Stimulated activated CD4-positive, alpha-beta T cell treated with anti-CD3 and anti-CD28 coated beads, TNF-alpha, amount 100 ng/mL, for 1 hour (primary cell): ENCODE measurements around the gene EXOC7.

Source experiments
- DNase-seq, 3 donors: peaks; one replicate each; pipeline ENCODE4 v3.0.0-alpha.2; 2020; ENCODE audit warnings: low read depth in 3 of 3, low spot score in 1 of 3

The EXOC7 gene

DNA sequence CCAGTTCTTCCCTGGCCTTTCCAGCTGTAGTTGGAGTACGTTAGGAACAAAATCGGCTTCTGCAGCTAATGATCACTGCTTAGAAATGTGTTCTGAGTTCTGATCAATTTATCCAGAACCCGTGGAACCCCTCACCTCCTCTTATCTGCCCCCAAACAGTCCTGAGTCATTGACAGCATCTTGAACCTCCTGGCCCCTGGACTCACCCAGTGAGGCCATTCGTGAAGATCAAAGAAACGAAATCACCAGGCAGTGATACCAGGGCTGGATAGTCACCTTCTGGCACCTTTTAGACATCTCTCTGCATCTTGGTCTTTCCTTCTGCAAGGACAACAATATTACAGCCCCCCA is 17.0 kb upstream of the EXOC7 start:
- no peak for DNase-seq

GRCh38 chr17:76119409-76120371 is 16.1 kb upstream of the EXOC7 start:
- DNase-seq, result no peak

DNA sequence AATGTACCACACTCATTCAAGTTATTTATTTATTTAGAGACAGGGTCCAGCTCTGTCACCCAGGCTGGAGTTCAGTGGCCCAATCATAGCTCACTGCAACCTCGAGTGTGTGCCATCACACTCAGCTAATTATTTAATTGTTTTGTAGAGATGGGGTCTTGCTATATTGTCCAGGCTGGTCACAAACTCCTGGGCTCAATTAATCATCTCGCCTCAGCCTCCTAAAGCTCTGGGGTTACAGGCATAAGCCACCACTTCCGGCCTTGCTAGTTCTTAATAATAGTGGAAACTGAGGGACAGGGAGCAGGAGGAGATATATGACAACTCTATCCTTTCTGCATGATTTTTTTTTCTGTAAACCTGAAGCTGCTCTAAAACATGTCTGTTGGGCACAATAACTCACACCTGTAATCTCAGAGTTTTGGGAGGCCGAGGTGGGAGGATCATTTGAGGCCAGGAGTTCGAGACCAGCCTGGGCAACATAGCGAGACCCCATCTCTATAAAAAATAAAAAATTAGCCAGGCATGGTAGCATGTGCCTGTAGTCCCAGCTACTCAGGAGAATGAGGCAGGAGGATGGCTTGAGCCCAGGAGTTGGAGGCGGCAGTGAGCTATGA is 11.7 kb upstream of the EXOC7 start:
- no peak for DNase-seq

GRCh38 chr17:76111956-76112355 is 8.4 kb upstream of the EXOC7 start:
- DNase-seq, result no peak

DNA sequence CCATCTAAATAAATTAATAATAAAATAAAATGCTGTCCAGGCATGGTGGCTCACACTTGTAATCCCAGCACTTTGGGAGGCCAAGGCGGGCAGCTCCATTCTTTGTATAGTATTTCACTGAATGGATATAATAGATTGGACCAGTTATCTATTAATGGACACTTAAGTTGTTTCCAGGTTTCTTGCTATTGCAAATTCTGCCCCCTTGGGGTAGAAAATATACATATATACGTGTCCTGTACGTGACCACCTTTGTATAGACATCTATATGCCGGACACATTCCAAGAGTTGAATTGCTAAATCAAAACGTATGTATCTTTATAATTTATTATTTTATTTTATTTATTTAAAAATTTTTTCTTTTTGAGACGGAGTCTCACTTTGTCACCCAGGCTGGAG is 3.9 kb upstream of the EXOC7 start:
- DNase-seq, result no peak

GRCh38 chr17:76106703-76107102 is 3.1 kb upstream of the EXOC7 start:
- DNase-seq, result no peak

GRCh38 chr17:76104896-76105231 is 1.3 kb upstream of the EXOC7 start:
- no peak for DNase-seq

GRCh38 chr17:76104140-76104895 is 731 bp upstream of the EXOC7 start:
- no peak for DNase-seq

- DNase-seq, result no peak
Measured at GRCh38 chr17:76102944-76103273, 678 bp downstream of the EXOC7 start.

DNA sequence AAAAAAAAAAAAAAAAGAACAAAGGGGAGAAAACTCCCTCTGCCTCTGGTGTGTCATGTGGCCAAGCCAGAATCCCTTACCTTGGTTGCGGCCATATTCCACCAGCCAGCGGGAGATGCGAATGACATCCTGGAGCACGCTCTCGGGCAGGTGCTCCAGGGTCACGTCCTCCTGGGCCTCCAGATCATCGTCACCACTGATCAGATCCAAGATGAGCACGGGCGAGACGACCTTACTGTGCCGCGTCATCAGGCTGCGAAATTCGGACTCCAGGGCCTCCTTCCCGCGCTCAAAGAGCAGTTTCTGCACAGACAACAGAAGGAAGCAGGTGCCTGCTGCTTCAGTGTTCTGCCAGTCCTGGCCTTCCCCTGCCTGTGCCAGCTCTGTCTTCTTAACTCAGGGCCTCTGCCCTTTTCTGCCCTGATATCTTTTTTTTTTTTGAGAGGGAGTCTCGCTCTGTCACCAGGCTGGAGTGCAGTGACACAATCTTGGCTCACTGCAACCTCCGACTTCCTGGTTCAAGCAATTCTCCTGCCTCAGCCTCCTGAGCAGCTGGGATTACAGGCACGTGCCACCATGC is 5.8 kb downstream of the EXOC7 start:
- DNase-seq, result no peak

- DNase-seq, result no peak
Measured at GRCh38 chr17:76095943-76096342, 7.6 kb downstream of the EXOC7 start.

GRCh38 chr17:76094046-76094445 is 9.5 kb downstream of the EXOC7 start:
- no peak for DNase-seq

- no peak for DNase-seq
Measured at GRCh38 chr17:76092526-76093413, 10.8 kb downstream of the EXOC7 start.

DNA sequence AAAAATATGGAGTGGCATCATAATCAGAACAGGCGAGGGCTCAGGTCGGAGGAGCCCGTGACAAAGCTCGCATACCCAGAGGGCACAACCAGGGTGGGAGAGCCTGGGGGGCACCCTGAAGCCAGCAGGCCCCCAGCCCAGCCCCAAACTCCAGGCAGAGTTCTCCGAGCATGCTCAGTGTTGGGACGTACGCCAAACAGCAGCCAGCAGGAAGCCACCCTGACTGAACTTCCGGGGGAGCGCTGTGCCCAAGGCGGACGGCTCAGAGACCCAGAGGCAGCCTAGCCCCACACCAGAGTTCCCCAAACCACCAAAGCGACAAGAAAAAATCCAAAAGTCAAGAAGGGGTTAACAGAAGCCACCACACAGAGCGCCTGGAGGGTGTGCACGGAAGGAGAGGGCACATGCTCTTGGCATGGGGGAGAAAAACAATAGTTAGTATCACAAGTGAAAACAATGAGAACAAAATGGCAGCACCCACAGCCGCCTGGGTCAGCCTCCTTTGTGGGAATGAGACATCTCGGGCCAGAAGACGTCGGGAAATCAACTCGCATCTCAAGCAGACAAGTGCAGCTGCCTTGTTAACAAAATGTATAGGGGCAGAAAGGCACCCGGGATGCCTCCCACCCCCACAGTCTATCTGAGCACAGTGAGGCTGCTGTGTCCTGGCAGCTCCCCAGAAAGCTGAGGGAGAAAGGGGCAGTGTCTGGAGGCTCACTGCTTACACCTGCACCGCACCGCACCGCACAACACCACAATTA is 11.9 kb downstream of the EXOC7 start:
- DNase-seq, result no peak

DNA sequence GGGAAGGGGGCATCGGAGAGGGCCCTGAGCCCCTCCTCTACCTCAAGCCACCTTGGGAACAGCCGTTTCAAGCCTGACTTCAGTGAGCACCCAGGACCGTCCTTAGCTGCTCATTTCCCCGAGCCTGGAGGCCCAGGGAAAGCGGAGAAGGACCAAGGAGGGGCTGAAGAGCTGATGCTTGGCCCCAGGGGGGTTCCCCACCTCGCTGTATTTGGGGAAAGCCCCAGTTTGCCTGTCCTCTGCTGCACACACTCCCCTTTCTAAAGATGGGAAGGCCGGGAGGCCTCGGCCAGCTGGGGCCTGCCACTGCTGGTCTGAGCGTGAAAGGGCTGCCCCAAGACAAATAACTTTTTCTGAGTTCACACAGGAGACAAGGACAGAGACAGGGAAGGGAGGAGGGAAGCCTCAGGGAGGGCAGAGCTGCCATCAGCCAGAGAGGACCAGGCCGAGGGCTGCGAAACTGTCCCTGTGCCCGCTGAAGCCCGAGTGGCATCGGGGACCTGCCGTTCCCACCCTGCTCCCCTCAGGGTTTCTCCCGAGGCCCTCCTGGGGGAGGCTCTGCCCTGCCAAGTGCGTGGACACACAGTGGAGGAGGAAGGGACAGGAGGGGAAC is 13.0 kb downstream of the EXOC7 start:
- DNase-seq, result no peak

- DNase-seq, result no peak
Measured at GRCh38 chr17:76089680-76090516, 13.7 kb downstream of the EXOC7 start.

DNA sequence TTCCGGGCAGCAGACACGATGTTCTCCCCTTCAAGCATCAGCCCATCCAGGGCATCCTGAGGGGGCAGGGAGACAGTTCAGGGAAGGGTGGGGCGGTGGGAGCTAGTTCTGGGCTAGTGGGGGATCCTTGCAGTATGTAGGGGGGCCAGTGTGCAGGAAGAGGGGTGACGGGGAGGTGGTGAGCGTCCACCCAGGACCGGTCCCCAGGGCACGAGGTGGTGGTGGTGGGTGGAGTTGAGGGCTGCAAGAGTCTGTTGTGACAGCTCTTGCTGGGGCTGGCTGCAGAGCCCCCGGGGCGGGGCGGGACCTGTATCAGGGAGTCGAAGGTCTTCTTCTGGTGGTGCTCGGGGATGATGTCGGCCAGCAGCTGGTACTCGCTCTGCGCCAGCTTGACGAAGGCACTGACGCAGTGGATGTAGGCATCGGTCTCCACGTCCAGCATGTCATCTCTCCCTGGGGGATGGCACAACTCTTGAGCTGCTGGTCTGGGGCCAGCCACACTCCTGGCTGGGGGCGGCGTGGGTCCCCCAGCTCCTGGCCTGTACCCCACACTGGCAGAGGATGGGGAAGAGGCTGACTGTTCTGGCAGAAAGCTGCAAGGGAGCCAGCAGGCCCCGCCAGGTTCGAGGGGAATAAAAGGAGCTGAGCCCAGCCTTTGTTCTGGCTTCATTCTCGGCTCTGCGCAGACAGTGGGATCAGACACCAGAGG is 14.6 kb downstream of the EXOC7 start:
- no peak for DNase-seq
